NCI-H524 treated with DMSO at 0.1 percent for 48 hours (cell line): ENCODE measurements around the gene ZNF438.

Experiments used
- DNase-seq: peaks from one replicate; lab custom pipeline; 2025; lab: John Stamatoyannopoulos, UW

The ZNF438 gene

DNA sequence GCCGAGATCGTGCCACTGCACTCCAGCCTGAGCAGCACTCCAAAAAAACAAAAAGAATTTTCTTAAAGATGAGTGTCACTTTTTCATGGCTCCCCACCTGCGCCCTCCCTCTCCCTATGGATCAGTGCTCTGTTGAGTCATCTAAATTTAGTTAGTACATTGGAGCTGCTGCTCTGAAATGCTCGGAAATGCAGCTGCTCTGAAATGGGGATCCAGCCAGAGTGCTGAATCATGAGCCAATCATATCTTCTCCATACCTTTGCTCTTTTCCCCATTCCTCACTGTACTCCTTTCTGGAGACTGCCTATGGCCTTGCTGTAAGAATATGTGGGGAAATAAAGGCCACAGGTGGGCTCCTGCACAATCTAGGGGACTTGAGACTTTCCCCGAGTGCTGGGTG is 188.8 kb downstream of the ZNF438 start:
- DNase-seq = no peak

DNA sequence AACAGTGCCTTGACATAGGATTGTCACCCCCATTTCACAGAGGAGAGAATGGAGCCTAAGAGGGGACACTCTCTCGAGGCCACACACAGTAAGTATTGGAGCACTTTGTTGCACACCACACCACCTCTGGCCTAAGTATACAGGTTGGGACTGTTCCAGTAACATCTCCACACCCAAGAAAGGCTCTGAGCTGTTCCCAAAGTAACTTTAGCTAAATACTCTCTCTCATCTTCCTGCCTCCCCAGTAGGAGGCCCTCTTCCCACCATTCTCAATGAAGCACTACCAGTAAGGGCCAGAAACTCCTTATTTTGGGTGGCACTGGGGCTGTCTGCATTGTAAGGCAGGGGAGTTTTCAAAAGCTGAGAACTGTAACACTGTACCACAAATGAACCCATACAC is 189.5 kb downstream of the ZNF438 start:
- no peak for DNase-seq

DNA sequence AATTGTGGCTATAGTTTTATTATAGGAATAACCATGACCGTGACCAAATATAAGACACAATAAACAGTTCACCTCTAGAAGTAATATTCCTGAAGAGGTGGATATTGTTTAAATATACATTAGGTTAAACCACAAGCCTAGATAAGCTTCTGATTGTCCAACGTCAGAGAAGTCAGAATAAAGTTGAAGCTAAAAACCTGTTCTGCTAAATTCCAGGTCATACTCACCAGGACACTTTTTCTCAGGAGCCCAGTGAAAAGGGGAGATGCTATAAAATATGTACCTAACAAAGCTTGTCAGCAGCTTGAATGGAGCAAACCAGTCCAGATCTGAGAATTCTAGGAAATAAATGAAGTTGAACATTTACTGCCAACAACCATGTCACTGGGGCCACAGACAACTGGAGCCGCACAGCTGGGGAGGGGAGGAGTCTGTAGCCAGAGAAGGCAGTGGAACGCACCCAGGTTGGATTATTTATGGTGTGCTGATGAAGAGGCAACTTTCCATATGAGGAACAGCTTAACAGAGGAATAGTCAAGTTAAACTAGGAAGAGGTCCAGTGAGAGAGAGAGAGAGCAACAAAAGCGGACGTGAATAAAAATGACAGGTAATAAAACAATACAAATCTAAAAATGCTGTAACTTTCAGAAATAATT is 191.1 kb downstream of the ZNF438 start:
- DNase-seq = no peak

DNA sequence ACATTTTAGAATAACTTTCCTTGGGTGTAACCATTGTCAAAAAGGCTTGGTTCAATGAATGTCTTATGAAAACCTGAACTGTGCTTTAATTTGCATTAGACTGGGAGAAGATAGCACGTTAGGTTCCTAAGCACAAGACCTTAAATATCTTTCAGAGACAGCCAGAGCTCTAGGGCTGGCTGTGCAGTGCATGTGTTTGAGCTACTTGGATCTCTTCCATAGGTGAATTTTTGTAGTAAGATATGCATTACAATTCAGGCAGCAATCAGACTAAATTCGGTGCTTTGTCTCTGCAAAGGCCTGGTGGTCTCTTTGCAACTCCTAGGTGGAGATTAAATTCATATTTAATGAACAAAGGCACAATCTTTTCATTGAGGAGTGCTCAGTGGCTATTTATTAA is 192.0 kb downstream of the ZNF438 start:
- no peak for DNase-seq

DNA sequence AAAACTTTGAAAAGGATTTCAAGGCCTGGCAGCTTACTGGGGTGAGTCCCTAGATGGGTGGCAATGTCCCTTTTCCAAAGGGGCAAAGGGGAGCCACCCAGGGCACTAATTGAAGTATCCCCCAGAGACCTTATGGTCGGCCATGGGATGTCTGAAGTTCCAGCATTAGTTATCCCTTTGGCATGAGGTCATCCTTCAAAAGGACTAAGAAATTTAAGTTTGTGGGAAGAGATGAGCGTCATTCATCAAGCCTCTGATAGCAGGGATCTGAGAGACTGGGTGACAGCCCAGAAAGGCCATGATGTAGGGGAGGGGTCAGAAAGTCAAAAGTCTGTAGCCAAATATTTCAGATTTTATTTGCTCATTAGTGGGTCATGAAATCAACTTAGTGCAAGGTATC is 195.3 kb downstream of the ZNF438 start:
- no peak for DNase-seq

DNA sequence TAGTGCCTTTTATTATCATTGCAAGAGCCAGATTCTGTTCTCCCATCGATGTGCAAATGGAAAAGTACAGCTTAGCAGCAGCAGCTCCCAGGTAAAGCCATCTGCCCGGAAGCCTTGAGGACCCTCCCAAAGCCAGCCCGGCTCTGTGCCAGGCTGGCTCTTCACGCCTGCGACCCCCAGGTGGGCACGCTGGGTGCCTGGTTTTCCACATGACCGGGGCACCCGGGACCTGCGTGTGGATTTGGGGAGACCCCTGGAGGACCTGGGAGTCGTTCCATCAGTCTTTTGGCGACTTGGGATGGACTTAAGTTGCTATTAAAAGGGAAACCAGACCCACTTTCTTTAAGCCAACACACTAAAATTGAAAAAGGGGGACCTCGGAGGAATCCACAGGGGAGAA is 196.5 kb downstream of the ZNF438 start:
- DNase-seq = no peak

DNA sequence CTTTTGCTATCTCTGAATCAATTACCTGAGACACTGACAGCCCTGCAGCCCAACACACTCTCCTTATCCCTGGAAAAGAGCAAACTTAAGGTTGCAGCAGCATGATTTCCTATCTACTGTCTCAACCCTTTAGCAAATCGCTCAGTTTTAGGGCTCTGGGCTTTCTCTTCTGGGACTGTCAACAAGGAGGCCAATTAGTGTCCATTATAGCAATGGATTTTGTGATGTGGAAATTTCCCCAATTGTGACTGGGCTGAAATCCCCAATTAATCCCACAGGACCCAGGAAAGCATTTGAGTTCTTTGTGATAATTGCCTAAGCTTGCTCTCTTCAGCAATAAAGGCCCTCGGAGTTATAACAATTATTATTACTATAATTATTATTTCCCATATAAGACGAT is 197.0 kb downstream of the ZNF438 start:
- no peak for DNase-seq

DNA sequence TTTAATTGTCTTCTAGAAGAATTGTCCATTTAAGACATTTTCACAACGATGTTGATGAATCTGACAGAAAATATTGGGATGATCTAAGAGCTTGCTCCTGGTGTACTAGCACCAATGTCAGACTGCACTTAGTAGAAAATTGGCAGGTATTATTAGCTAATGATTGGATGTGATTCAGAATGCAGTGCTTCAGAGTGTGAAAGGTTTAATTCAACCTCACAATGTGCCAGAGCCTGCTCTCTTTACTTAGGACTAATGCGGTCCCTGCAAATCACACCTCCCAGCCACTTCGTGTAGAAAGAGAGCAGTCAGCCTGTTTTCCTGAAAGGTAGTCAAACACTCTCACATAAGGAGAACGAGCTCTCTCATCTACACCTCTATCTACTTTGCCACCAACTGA is 197.5 kb downstream of the ZNF438 start:
- no peak for DNase-seq

DNA sequence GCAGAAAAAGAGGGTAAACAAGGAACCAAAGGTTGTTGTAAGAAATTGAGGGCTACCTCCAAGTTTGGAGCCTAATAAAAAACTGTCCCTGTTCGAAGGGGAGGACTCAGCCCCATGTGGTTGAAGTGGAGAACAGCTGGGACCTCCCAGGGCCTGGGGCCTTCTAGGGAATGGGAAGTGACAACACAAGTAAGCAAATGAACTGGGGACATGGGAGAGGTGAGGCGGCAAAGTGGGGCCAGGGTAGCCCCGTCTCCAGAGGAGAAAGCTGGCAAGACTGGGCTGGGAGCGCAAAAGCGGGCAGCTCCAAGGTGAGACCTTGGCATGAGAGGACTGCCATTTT is 198.1 kb downstream of the ZNF438 start:
- DNase-seq = no peak

DNA sequence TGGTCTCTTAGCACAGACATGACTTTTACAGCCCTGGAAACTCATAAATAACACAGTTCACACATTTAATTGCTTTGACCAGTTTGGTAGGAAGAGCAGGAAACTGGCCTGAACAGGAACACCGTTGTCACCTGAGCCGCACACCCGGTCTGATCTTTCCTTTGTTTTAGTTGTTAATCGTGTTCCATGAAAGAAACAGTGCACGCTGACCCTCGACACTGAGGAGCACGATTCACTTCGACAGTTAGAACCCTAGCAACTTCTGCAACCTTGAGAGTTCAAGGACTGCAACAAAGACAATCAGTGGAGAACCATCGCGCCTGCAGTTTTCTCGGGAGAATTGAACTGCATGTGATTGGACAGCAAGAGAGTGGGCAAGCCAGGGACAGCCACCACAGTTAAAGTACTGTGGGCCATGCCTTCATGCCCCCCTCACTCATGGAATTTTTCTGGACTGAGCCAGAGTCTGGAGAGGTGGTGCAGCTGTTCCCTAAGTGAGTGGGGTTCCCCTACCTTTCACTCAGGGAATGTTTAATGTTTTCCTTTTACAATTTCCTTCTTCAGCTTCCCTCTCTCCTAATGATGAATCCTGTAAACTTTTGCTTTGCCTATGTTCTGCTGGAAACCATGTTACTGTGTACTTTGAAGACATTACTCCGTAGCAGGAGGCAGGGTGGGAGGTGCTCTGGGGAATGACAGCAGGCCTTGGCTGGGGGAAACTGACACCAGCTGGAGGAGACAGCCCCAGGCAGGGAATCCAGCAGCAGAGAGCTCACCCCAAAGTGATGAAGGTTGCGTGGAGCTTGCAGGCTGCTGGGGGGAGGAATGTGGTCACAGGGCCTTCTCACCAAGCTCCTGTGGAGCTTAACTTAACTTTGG is 198.7 kb downstream of the ZNF438 start:
- no peak for DNase-seq

DNA sequence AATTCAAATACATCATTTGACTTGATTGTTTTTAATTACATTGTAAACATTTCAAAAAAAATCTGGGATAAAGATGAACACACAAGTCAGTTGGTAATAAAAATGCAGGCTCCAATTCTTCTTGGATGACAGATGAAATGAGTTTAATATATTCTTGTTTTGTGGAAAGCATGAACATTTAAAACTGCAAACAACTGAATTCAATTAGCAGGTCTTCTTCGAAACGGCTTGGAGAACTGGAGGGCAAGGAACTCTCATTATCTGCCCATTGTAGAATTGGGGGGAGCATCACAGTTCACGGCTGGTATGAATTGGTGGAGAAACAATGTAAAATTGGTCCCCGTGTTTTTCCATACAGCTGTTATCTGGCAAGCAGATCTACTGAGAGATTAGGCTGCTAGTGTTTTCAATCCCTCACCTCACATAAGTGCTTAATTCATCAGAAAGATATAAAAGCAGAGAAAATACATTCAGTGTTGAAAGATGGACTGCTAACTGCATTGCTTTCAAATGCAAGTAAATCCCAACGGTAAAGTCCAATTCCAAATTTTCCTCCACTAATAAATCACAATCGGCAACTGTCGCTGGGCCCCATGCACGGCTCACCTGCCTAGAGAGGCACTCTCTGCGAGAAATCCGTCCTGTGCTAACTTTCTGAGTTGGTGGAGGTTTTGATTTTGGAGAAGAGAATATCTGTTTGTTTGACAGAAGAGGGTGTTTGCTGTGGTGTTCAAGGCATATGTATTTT is 199.5 kb downstream of the ZNF438 start:
- DNase-seq = no peak

DNA sequence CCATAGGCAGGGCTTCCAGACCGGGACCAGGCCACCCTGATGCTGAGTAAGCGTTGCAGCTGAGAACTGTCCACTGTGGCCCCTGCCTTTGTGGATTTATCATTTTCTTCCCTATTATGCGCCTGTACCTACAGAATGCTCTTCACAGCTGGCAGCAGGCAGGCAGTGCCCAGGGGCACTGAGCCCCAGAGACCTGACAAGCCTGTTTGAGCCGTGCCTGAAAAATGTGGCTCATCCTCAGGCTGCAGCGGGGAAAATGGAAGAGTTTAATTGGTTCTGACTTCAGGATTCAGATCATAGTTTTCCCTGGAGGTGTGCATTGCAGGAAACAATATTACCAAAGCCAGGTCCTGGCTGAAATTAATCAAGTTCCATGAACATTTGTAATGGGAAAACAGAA is 200.2 kb downstream of the ZNF438 start:
- no peak for DNase-seq

DNA sequence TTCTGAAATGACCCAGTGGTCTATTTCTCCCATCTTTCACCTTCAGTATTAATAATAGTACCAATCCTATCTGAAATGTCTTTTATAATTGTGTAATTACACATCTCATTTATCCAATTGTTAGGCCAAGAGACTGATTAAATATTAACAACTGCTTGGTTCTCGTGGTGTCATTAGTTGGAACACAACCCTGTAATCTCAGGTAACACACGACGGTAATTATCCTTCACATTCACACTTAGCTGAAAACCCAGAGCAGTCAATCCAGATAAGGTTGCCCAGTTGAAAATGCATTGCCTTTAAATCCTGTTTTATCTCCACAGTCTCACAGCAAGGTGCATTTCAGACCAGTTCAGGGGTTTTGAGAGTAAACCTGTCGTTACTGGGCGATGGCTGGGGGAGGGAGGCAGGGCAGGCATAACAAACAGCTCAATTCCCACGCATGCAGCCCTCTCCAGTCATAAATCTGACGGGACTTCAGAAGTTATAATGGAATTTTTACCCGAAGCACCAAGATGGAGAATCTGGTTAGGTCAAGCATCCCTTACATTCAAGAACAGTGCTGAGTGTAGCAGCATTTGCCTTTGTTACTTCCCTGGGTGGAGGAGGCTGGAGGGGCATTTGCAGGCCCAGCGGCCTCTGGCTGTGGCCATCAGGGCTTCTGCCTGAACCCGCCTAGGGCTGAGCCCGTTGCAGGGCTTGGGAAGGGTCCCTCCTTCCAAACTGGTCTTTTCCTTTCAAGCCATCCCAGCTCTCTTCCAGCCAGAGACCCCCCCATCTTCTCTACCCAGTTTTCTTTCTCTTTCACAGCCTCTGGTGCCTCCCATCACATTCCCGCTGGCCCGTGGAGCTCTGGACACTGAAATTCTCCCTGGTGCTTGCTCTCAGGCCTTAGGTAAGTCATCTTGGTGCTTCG is 201.1 kb downstream of the ZNF438 start:
- no peak for DNase-seq

DNA sequence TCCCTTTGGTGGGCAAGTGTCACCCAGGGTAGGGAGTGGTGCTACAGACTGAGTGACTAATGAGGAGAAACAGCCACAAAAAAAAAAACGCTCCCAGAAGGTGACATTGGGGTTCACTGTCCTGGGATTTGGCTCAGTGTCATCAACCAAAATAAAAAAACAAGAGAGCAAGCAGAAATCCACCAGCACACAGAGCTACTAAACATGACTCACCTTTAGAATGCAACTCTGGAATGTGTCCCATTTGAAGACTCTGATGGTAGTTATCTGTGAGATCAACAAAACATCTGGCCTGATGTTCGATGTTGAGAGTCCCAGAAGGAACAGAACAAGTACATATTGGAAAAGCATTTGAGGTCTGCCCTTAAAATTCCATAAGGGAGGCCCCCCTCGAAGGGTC is 201.8 kb downstream of the ZNF438 start:
- DNase-seq = no peak

DNA sequence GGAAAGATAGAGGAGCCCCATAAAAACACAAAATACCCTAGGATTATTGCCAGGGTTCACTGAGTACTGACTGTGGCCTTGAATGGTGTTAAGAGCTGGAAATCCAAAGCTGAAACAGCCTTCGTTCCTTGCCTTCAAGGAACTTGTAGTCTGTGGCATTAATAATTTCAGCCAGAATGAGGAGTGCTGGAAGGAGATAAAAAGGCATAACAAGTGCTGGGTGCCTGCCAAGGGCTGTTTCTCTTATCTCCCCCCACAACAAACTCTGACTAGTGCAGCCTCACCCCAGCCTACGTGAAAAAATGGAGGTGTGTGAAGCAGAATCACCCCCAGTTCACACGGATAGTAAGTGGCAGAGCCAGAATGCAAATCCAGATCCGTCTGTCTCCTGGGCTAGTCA is 203.0 kb downstream of the ZNF438 start:
- DNase-seq = no peak

DNA sequence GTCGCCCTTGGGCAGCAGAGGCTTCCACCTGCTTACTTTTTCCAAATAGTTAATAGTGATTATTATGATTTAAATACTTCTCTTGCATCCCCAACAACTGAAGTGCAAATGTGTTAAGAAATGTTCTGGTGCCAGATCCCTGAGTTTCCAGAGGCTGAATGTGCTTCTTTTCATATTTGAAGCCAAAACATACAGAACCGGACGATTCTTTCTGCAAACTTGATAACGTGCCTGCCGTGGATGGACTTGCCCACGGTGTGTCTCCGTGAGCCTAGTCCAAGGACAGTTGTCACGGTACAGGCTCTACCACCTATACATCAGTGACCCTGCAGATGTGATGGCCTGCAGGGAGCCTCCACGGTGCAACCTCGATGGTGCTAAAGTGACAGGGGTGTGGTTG is 203.5 kb downstream of the ZNF438 start:
- no peak for DNase-seq

DNA sequence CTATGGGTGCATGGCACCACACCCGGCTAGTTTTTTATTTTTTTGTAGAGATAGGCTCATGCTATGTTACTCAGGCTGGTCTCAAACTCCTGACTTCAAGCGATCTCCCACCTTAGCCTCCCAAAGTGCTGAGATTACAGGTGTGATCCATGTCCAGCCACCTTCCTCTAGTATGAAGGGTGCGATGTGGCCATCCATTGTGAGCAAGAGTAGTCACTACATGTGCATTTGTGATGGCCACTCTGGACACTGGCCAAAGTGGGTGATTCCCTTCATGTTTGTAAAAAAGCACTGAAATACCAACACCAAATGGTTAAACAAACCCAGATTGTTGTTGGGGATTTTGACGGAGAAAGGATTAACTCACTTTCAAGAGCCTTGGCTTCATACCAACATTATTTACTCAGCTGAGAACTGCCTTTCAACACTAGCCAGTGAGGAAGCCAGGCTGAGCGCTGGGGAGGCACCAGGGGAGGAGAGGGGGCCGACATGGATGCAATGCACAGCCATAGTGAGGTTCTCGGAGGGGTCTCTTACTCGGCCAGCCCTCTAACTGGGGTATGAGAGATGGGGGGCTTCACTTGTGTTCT is 204.0 kb downstream of the ZNF438 start:
- no peak for DNase-seq

DNA sequence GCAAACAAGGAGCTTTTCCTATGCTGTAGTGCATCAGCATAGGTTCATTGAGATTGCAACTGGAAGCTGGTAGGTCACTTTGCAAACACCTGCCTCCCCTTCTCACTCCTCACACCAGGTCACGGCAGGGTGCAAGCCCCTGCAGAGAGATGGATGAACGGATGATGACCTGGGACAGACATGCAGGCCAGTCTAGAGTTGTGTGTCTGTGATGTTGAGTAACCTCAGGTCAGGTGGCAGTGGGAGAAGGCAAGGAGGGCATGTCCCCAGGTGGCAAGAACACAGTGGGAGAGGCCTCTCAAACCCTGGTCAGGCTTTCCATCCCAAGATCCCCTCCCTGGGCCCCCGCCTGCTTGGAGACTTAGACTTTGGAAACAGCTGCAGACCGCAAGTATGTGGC is 205.0 kb downstream of the ZNF438 start:
- DNase-seq = no peak

DNA sequence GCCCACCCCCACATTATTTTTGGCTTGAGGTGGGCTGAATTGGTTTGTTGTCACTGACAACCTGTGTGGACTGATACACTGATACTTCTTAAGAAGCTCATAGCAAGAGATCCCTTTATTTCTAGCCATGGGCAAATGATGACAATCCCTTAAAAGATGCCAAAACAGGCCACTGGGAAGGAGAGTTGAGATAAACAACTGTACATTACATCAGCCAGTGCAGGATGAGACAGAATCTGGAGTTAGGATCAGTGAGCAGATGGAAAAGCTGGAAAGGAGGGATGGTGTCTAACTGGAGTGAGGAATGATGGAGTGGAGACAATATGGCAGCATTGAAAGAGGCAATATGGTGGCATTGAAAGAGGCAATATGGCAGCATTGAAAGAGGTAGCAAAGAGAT is 206.2 kb downstream of the ZNF438 start:
- DNase-seq = no peak

DNA sequence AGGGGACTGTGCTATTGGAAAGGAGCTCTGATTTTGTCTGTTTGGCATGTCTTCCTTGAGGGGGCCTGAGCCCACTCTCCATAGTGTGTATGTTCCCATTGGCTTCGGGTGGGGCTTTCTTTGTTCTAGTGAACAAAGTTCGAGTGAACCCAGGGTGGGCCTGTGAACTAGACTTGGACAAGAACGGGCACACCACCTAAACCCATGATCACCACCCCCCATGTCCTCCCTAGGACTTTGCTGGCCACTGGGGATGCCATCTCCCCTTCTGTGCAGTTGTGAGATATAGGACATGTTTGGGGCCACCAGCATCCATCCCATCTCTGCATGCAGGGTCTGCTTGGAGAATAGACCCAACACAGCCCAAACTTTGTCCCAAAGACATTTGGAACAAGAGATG is 206.6 kb downstream of the ZNF438 start:
- DNase-seq = no peak

DNA sequence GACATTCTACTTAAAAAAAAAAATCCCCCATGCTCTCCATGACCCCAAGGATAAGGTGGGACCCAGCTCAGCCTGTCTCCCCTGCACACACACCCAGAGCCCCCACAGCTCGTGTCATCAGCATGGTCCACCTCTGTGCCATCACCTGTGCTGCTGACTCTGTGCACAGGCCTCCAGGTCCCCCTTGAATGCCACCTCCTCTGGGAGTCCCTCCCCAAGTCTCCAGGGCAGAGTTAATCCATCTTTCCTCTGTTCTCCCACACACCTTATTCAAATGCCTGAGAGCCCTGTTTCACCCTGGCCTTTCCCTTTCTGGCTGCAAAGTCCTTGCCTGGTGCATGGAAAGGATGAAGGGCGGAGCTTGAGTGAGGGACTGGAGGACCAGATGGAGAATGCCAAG is 208.0 kb downstream of the ZNF438 start:
- no peak for DNase-seq
